CD4-positive, alpha-beta T cell treated with Interleukin-4 for 4 hours (primary cell): ENCODE results near the gene WDR93.
A peak's percentile ranks its signal among the peaks of the same experiment; 100 is the strongest.

Source experiments
- DNase-seq: peaks from one replicate; pipeline ENCODE4 v3.0.0-alpha.2; 2020

The WDR93 gene

GRCh38 chr15:89690276-89691218, at the start of gene WDR93, which contains the start of gene PEX11A:
Gene WDR93, plus strand, starts transcription at chr15:89690811. Its CDS starts 10,936 bp downstream, at chr15:89701747.
Gene PEX11A, minus strand, starts transcription at chr15:89690754. Its CDS starts 122 bp downstream, at chr15:89690632.
- DNase-seq = peak; percentile 70

- no peak for DNase-seq
Observed at GRCh38 chr15:89641053-89641452, 49.6 kb upstream of the WDR93 start.

- DNase-seq = no peak
Observed at GRCh38 chr15:89642106-89642505, 48.5 kb upstream of the WDR93 start.

- DNase-seq = no peak
Observed at GRCh38 chr15:89645680-89646079, 44.9 kb upstream of the WDR93 start.

GRCh38 chr15:89646416-89647141, 44.0 kb upstream of the WDR93 start:
- DNase-seq = no peak

GRCh38 chr15:89647191-89647851, 43.3 kb upstream of the WDR93 start:
- peak; percentile 35 for DNase-seq

GRCh38 chr15:89648106-89649012, 42.3 kb upstream of the WDR93 start:
- DNase-seq = no peak

- DNase-seq = no peak
Observed at GRCh38 chr15:89649013-89649625, 41.5 kb upstream of the WDR93 start.

GRCh38 chr15:89649716-89650115, 40.9 kb upstream of the WDR93 start:
- no peak for DNase-seq

GRCh38 chr15:89652131-89652530, 38.5 kb upstream of the WDR93 start:
- DNase-seq = no peak

- no peak for DNase-seq
Observed at GRCh38 chr15:89652666-89653065, 37.9 kb upstream of the WDR93 start.

- no peak for DNase-seq
Observed at GRCh38 chr15:89653578-89653977, 37.0 kb upstream of the WDR93 start.

- no peak for DNase-seq
Observed at GRCh38 chr15:89654301-89654761, 36.3 kb upstream of the WDR93 start.

GRCh38 chr15:89654847-89655805, 35.5 kb upstream of the WDR93 start, which contains the start of gene KIF7:
Gene KIF7, minus strand, starts transcription at chr15:89655467. Its CDS starts 2,537 bp downstream, at chr15:89652930.
- no peak for DNase-seq

GRCh38 chr15:89656116-89656815, 34.3 kb upstream of the WDR93 start:
- no peak for DNase-seq

- DNase-seq = no peak
Observed at GRCh38 chr15:89657686-89658200, 32.9 kb upstream of the WDR93 start.

- no peak for DNase-seq
Observed at GRCh38 chr15:89659295-89659694, 31.3 kb upstream of the WDR93 start.

GRCh38 chr15:89660556-89660955, 30.1 kb upstream of the WDR93 start:
- no peak for DNase-seq
